ENCODE data around the gene BRIP1. TPM values are rescaled to one million over a fixed set of nuclear protein-coding genes. Genes with fewer than 3 reads are reported as not detected.
"Not testable (repeated sequence)": the region's sequence is repeated elsewhere in the genome, so short reads cannot be mapped to it uniquely, and the experiment has no call there.

The BRIP1 gene
- total RNA-seq, 1 donor from 2014 or later: 4.3 TPM

DNA sequence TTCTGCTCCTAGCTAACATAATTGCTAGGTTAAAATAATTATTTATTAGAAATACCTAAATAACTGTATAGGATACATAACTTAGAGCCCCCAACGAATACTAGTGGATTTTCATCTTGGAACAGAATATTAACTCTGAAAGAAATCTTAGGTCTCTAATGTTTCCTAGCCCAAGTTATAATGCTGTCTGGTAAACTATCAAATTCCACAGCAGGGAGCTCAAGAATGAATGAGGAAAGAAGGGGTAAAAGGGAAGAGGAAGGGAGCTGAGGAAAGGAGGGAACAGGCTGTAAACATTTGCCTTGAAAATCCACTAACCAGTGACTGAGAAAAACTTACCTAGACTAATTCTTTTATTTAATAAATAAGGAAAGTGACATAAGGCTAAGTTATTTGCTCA, 179.2 kb downstream of the BRIP1 start:
- Mint-ChIP-seq H3K4me3 (ENCODE audit: unreplicated experiment) (no peak overlapping the region), H3K27me3 (ENCODE audit: low read depth) (no peaks in the 10 kb centered on the region), H3K4me1 (ENCODE audit: low read depth) (peaks cover 6% of the 10 kb centered on the region), H3K36me3 (ENCODE audit: low read depth) (peaks cover 1% of the 10 kb centered on the region), H3K27ac (ENCODE audit: unreplicated experiment) (no peak overlapping the region), H3K9me3 (ENCODE audit: low read depth) (no peaks in the 10 kb centered on the region)
- no peak for DNase-seq (ENCODE audit: low spot score)
- TF ChIP-seq, protein P1, sequence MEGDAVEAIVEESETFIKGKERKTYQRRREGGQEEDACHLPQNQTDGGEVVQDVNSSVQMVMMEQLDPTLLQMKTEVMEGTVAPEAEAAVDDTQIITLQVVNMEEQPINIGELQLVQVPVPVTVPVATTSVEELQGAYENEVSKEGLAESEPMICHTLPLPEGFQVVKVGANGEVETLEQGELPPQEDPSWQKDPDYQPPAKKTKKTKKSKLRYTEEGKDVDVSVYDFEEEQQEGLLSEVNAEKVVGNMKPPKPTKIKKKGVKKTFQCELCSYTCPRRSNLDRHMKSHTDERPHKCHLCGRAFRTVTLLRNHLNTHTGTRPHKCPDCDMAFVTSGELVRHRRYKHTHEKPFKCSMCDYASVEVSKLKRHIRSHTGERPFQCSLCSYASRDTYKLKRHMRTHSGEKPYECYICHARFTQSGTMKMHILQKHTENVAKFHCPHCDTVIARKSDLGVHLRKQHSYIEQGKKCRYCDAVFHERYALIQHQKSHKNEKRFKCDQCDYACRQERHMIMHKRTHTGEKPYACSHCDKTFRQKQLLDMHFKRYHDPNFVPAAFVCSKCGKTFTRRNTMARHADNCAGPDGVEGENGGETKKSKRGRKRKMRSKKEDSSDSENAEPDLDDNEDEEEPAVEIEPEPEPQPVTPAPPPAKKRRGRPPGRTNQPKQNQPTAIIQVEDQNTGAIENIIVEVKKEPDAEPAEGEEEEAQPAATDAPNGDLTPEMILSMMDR (IDR thresholded peaks at IDR 0.05): no peak

DNA sequence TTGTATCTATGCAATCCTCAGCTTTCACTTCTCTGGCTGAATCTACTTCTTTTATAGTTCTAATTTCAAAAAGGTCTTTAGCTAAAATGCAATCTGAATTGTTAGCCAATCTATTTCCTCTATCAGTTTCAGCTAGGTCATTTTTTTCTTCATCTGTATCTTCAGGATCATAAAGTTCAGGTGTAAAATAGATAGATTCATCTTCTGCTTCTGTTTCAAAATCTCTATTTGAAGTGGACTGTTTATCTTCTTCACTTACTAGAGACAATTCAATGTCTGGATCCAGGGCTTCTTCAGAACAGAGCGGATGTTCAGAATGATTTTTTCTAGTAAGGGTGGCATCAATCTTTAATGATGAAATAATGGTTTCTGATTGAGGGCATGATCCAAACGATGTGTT, 179.9 kb downstream of the BRIP1 start:
- Mint-ChIP-seq H3K4me1 (ENCODE audit: low read depth) (peaks cover 6% of the 10 kb centered on the region), H3K4me3 (ENCODE audit: unreplicated experiment) (no peak overlapping the region), H3K36me3 (ENCODE audit: low read depth) (peaks cover 1% of the 10 kb centered on the region), H3K27me3 (ENCODE audit: low read depth) (no peaks in the 10 kb centered on the region), H3K27ac (ENCODE audit: unreplicated experiment) (no peak overlapping the region), H3K9me3 (ENCODE audit: low read depth) (no peaks in the 10 kb centered on the region)
- no peak for DNase-seq (ENCODE audit: low spot score)
- TF ChIP-seq, protein P1 (IDR thresholded peaks at IDR 0.05): no peak

DNA sequence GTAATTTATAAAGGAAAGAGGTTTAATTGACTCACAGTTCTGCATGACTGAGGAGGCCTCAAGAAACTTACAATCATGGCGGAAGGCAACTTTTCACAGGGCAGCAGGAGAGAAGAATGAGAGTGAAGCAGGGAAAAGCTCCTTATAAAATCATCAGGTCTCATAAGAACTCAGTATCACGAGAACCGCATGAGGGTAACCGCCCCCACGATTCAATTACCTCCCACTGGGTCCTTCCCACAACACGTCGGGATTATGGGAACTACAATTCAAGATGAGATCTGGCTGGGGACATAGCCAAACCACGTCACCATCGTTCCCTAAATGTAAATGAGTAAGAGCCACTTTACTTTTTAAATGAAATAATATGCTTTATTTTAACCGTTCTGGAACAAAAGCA, 182.4 kb downstream of the BRIP1 start:
- no peaks in the 10 kb centered on the region for H3K9me3 Mint-ChIP-seq (ENCODE audit: low read depth)
- TF ChIP-seq, protein P1 (IDR thresholded peaks at IDR 0.05): no peak
- no peak overlapping the region for H3K4me3 Mint-ChIP-seq (ENCODE audit: unreplicated experiment)
- peaks cover 6% of the 10 kb centered on the region for H3K4me1 Mint-ChIP-seq (ENCODE audit: low read depth)
- H3K36me3 Mint-ChIP-seq (ENCODE audit: low read depth): no peaks in the 10 kb centered on the region
- no peaks in the 10 kb centered on the region for H3K27me3 Mint-ChIP-seq (ENCODE audit: low read depth)
- H3K27ac Mint-ChIP-seq (ENCODE audit: unreplicated experiment): no peak overlapping the region
- DNase-seq (ENCODE audit: low spot score): no peak

DNA sequence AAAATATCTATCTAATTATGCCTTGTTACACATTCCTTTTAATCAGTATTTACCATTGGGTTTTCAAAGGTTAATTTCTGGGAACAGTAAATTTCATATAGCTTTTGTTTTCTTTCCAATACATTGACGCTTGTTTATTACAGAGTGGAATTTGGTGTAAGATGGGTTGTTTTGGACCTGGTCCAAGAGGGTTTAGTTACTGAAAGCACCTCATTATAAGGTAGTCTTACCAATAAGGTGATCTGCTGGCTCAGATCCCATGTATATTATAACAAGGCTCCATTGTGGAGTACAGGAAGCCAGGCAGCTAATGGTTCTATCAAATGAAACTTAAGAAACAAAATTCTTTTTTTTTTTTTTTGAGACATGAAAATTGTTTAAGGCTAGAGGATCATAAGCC, 185.0 kb downstream of the BRIP1 start:
- TF ChIP-seq, protein P1 (IDR thresholded peaks at IDR 0.05): no peak
- Mint-ChIP-seq H3K4me3 (ENCODE audit: unreplicated experiment) (no peak overlapping the region), H3K4me1 (ENCODE audit: low read depth) (peaks cover 5% of the 10 kb centered on the region), H3K27ac (ENCODE audit: unreplicated experiment) (no peak overlapping the region), H3K27me3 (ENCODE audit: low read depth) (no peaks in the 10 kb centered on the region), H3K36me3 (ENCODE audit: low read depth) (no peaks in the 10 kb centered on the region), H3K9me3 (ENCODE audit: low read depth) (peaks cover 6% of the 10 kb centered on the region)
- no peak for DNase-seq (ENCODE audit: low spot score)

DNA sequence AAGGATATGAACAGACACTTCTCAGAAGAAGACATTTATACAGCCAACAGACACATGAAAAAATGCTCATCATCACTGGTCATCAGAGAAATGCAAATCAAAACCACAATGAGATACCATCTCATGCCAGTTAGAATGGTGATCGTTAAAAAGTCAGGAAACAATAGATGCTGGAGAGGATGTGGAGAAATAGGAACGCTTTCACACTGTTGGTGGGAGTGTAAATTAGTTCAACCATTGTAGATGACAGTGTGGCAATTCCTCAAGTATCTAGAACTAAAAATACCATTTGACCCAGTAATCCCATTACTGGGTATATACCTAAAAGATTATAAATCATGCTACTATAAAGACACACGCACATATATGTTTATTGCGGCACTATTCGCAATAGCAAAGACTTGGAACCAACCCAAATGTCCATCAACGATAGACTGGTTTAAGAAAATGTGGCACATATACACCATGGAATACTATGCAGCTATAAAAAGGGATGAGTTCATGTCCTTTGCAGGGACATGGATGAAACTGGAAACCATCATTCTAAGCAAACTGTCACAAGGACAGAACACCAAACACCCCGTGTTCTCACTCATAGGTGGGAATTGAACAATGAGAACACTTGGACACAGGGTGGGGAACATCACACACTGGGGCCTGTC, 186.0 kb downstream of the BRIP1 start:
- H3K36me3 Mint-ChIP-seq (ENCODE audit: low read depth); H3K4me3 Mint-ChIP-seq (ENCODE audit: unreplicated experiment); H3K4me1 Mint-ChIP-seq (ENCODE audit: low read depth); H3K27me3 Mint-ChIP-seq (ENCODE audit: low read depth); DNase-seq (ENCODE audit: low spot score); H3K9me3 Mint-ChIP-seq (ENCODE audit: low read depth); H3K27ac Mint-ChIP-seq (ENCODE audit: unreplicated experiment): not testable (repeated sequence)

DNA sequence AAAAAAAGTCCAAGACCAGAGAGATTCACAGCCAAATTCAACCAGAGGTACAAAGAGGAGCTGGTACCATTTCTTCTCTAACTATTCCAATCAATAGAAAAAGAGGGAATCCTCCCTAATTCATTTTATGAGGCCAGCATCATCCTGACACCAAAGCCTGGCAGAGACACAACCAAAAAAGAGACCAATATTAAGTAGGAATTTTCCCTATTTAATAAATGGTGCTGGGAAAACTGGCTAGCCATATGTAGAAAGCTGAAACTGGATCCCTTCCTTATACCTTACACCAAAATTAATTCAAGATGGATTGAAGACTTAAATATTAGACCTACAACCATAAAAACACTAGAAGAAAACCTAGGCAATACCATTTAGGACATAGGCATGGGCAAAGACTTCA, 186.8 kb downstream of the BRIP1 start:
- H3K4me3 Mint-ChIP-seq (ENCODE audit: unreplicated experiment); DNase-seq (ENCODE audit: low spot score); H3K27ac Mint-ChIP-seq (ENCODE audit: unreplicated experiment); H3K4me1 Mint-ChIP-seq (ENCODE audit: low read depth); H3K36me3 Mint-ChIP-seq (ENCODE audit: low read depth); H3K27me3 Mint-ChIP-seq (ENCODE audit: low read depth); H3K9me3 Mint-ChIP-seq (ENCODE audit: low read depth): not testable (repeated sequence)

DNA sequence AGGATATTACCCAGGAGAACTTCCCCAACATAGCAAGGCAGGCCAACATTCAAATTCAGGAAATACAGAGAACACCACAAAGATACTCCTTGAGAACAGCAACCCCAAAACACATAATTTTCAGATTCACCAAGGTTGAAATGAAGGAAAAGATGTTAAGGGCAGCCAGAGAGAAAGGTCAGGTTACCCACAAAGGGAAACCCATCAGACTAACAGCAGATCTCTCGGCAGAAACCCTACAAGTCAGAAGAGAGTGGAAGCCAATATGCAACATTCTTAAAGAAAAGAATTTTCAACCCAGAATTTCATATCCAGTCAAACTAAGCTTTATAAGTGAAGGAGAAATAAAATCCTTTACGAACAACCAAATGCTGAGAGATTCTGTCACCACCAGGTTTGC, 188.7 kb downstream of the BRIP1 start:
- not testable (repeated sequence) for H3K36me3 Mint-ChIP-seq (ENCODE audit: low read depth); DNase-seq (ENCODE audit: low spot score); H3K4me1 Mint-ChIP-seq (ENCODE audit: low read depth); H3K9me3 Mint-ChIP-seq (ENCODE audit: low read depth); H3K27me3 Mint-ChIP-seq (ENCODE audit: low read depth); H3K4me3 Mint-ChIP-seq (ENCODE audit: unreplicated experiment); H3K27ac Mint-ChIP-seq (ENCODE audit: unreplicated experiment)

DNA sequence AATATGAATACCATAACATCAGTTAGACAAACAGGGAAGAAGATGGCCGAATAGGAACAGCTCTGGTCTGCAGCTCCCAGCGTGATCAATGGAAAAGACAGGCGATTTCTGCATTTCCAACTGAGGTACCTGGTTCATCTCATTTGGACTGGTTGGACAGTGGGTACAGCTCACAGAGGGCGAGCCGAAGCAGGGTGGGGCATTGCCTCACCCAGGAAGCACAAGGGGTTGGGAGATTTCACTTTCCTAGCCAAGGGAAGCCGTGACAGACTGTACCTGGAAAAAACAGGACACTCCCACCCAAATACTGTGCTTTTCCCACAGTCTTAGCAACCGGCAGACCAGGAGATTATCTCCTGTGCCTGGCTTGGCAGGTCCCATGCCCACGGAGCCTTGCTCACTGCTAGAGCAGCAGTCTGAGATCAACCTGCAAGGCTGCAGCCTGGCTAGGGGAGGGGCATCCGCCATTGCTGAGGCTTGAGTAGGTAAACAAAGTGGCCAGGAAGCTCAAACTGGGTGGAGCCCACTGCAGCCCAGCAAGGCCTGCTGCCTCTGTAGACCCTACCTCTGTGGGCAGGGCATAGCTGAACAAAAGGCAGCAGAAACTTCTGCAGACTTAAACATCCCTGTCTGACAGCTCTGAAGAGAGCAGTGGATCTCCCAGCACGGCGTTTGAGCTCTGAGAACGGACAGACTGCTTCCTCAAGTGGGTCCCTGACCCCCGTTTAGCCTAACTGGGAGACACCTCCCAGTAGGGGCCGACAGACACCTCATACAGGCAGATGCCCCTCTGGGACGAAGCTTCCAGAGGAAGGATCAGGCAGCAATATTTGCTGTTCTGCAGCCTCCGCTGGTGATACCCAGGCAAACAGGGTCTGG, 190.1 kb downstream of the BRIP1 start:
- not testable (repeated sequence) for H3K4me1 Mint-ChIP-seq (ENCODE audit: low read depth); DNase-seq (ENCODE audit: low spot score); H3K4me3 Mint-ChIP-seq (ENCODE audit: unreplicated experiment); H3K9me3 Mint-ChIP-seq (ENCODE audit: low read depth); H3K27me3 Mint-ChIP-seq (ENCODE audit: low read depth); H3K27ac Mint-ChIP-seq (ENCODE audit: unreplicated experiment); H3K36me3 Mint-ChIP-seq (ENCODE audit: low read depth)
